Esophagus squamous epithelium (tissue), 5 donors: ENCODE data around the gene DNAH14. TPM values are rescaled to one million over a fixed set of nuclear protein-coding genes. Genes with fewer than 3 reads are reported as not detected.
"Not testable (repeated sequence)": the region's sequence is repeated elsewhere in the genome, so short reads cannot be mapped to it uniquely, and the experiment has no call there.

Experiments
- DNase-seq: peaks from one replicate; lab custom pipeline; 2025; lab: John Stamatoyannopoulos, UW
- H3K27ac ChIP-seq, 4 donors: fragments of 200-600 bp; sonication (generic); one replicate each; pipeline ENCODE4 v1.5.1; 2016 to 2019; ENCODE audit warnings: mild to moderate bottlenecking in 1 of 4
- H3K27me3 ChIP-seq, 4 donors: fragments of 200-600 bp; sonication (generic); 1 replicate in 3 of 4; 2 replicates in 1 of 4; pipeline versions ENCODE4 v1.5.1 to v1.6.0; 2017 to 2021; ENCODE audit warnings: antibody characterized with exemption in 1 of 4
- H3K36me3 ChIP-seq, 3 donors: fragments of 200-600 bp; sonication (generic); one replicate each; pipeline ENCODE4 v1.5.1; 2016 to 2019
- H3K4me1 ChIP-seq, 3 donors: fragments of 200-600 bp; sonication (generic); one replicate each; pipeline ENCODE4 v1.5.1; 2017 to 2019
- H3K4me3 ChIP-seq, 4 donors: fragments of 200-600 bp; sonication (generic); 1 replicate in 3 of 4; 2 replicates in 1 of 4; pipeline ENCODE4 v1.5.1; 2016 to 2019; ENCODE audit warnings: mild to moderate bottlenecking in 2 of 4, moderate library complexity in 1 of 4
- H3K9me3 ChIP-seq, 3 donors: fragments of 200-600 bp; sonication (generic); one replicate each; pipeline ENCODE4 v1.5.1; 2016 to 2019
- CTCF ChIP-seq, 6 experiments: fragments of 450-650 bp in 4 of 6; fragments of 200-600 bp in 2 of 6; sonication (generic) in 2 of 6; IDR thresholded peaks; one replicate each; pipeline ENCODE4 v1.5.1; 2016 to 2019; ENCODE audit warnings: antibody characterized with exemption in 6 of 6, mild to moderate bottlenecking in 4 of 6, moderate library complexity in 4 of 6
- POLR2A ChIP-seq, 4 donors: fragments of 450-650 bp; IDR thresholded peaks; one replicate each; pipeline ENCODE4 v1.6.1; 2017; ENCODE audit warnings: antibody characterized with exemption in 4 of 4, mild to moderate bottlenecking in 4 of 4, moderate library complexity in 3 of 4
- WGBS, 2 donors: methylation state at CpG; one replicate each; pipeline ENCODE4 v1.1.5; 2018; 5-methylcytosine and 5-hydroxymethylcytosine counted together
- intact Hi-C: fragments of 100-400 bp; cut with DNase I; formaldehyde crosslinking; loops from one replicate; pipeline ENCODE4 v1.15.0; 2022
- total RNA-seq, 4 donors: library from RNA; depleted of rRNA; stranded (reverse); fragments of >200 nt; gene quantifications; one replicate each; pipeline ENCODE4 v1.1.0, GENCODE V29; 2016
- donor health status: DM: yes; HTN: yes; CAD: no.

The DNAH14 gene
- total RNA-seq, 4 donors from 2014 or later, result 2.0 to 11.4 (median 7.3) TPM

GRCh38 chr1:225225681-225226080, 296.2 kb downstream of the DNAH14 start:
- no peak for DNase-seq
- intact Hi-C loops, result no loop called here
- H3K36me3 ChIP-seq, result no peaks in the 10 kb centered on the region
- no peak overlapping the region for H3K27ac ChIP-seq
- H3K27me3 ChIP-seq, result no peaks in the 10 kb centered on the region
- no peaks in the 10 kb centered on the region for H3K4me1 ChIP-seq
- no peak overlapping the region for H3K4me3 ChIP-seq
- 89 to 92% methylated on average over 2 of the region's 2 CpGs for WGBS, 2 donors
- H3K9me3 ChIP-seq, result no peaks in the 10 kb centered on the region
- TF ChIP-seq CTCF (IDR thresholded peaks at IDR 0.05) (no peak), POLR2A (IDR thresholded peaks at IDR 0.05) (no peak)

GRCh38 chr1:225228871-225229303, 299.4 kb downstream of the DNAH14 start:
- WGBS, 2 donors, result 48 to 68% methylated on average over 8 of the region's 8 CpGs
- DNase-seq, result no peak
- Histone ChIP-seq H3K36me3 (no peaks in the 10 kb centered on the region), H3K4me1 (no peaks in the 10 kb centered on the region), H3K27ac (no peak overlapping the region), H3K9me3 (no peaks in the 10 kb centered on the region), H3K27me3 (no peaks in the 10 kb centered on the region), H3K4me3 (no peak overlapping the region)
- intact Hi-C loops, result no loop called here
- TF ChIP-seq POLR2A (IDR thresholded peaks at IDR 0.05), result no peak
- no peak for TF ChIP-seq CTCF (IDR thresholded peaks at IDR 0.05)

- H3K9me3 ChIP-seq, H3K27me3 ChIP-seq, H3K4me1 ChIP-seq, H3K27ac ChIP-seq, H3K36me3 ChIP-seq, H3K4me3 ChIP-seq, DNase-seq, intact Hi-C loops: not testable (repeated sequence)
Measured at GRCh38 chr1:225229429-225229828, 300.0 kb downstream of the DNAH14 start.

GRCh38 chr1:225230483-225230882, 301.0 kb downstream of the DNAH14 start:
- H3K27me3 ChIP-seq, result no peaks in the 10 kb centered on the region
- 27 to 39% methylated on average over 2 of the region's 2 CpGs for WGBS, 2 donors
- TF ChIP-seq POLR2A (IDR thresholded peaks at IDR 0.05) (no peak), CTCF (IDR thresholded peaks at IDR 0.05) (no peak)
- H3K27ac ChIP-seq, result no peak overlapping the region
- DNase-seq, result no peak
- intact Hi-C loops, result no loop called here
- no peaks in the 10 kb centered on the region for H3K4me1 ChIP-seq
- H3K4me3 ChIP-seq, result no peak overlapping the region
- no peaks in the 10 kb centered on the region for H3K9me3 ChIP-seq
- no peaks in the 10 kb centered on the region for H3K36me3 ChIP-seq

GRCh38 chr1:225232930-225233329, 303.5 kb downstream of the DNAH14 start:
- H3K27me3 ChIP-seq, H3K27ac ChIP-seq, H3K4me1 ChIP-seq, H3K4me3 ChIP-seq, intact Hi-C loops, H3K36me3 ChIP-seq, DNase-seq: not testable (repeated sequence)
- H3K9me3 ChIP-seq, result peaks cover 0 to 11% (median 4%) of the 10 kb centered on the region in 3 donors
- 38 to 100% methylated on average over 1 of the region's 1 CpG for WGBS, 2 donors

GRCh38 chr1:225242611-225243010, 313.1 kb downstream of the DNAH14 start:
- TF ChIP-seq POLR2A (IDR thresholded peaks at IDR 0.05) (no peak), CTCF (IDR thresholded peaks at IDR 0.05) (no peak)
- H3K4me3 ChIP-seq, result no peak overlapping the region
- no peak overlapping the region for H3K27ac ChIP-seq
- peaks cover 0 to 17% (median 0%) of the 10 kb centered on the region in 3 donors for H3K9me3 ChIP-seq
- intact Hi-C loops, result no loop called here
- 83 to 89% methylated on average over 3 of the region's 3 CpGs for WGBS, 2 donors
- H3K27me3 ChIP-seq, result no peaks in the 10 kb centered on the region
- H3K4me1 ChIP-seq, result no peaks in the 10 kb centered on the region
- no peaks in the 10 kb centered on the region for H3K36me3 ChIP-seq
- no peak for DNase-seq
